Measurements from ENCODE around the gene SOST.
"Not testable (repeated sequence)": the region's sequence is repeated elsewhere in the genome, so short reads cannot be mapped to it uniquely, and the experiment has no call there.

- not testable (repeated sequence) for TF ChIP-seq CREB5 (CRISPR knock-in tag; IDR thresholded peaks at IDR 0.05; ENCODE audit: low read depth); CSDC2 (CRISPR knock-in tag; IDR thresholded peaks at IDR 0.05); ZFP3 (CRISPR knock-in tag; IDR thresholded peaks at IDR 0.05); SNAI2 (CRISPR knock-in tag; IDR thresholded peaks at IDR 0.05); PATZ1 (CRISPR knock-in tag; IDR thresholded peaks at IDR 0.05; ENCODE audit: borderline replicate concordance); PPARA (CRISPR knock-in tag; IDR thresholded peaks at IDR 0.05; ENCODE audit: borderline replicate concordance); ARNTL (CRISPR knock-in tag; IDR thresholded peaks at IDR 0.05; ENCODE audit: borderline replicate concordance, low read depth); RARB (CRISPR knock-in tag; IDR thresholded peaks at IDR 0.05); TOX (CRISPR knock-in tag; IDR thresholded peaks at IDR 0.05; ENCODE audit: borderline replicate concordance); ZNF70 (CRISPR knock-in tag; IDR thresholded peaks at IDR 0.05); GLIS3 (CRISPR knock-in tag; IDR thresholded peaks at IDR 0.05); ISL1 (CRISPR knock-in tag; IDR thresholded peaks at IDR 0.05); ZC3H10 (CRISPR knock-in tag; IDR thresholded peaks at IDR 0.05)
Measured at GRCh38 chr17:43792668-43793067, 34.1 kb upstream of the SOST start.
